HTR-8/SVneo (cell line): ENCODE data around the gene PLRG1.

Experiments
- DNase-seq: peaks from one replicate; pipeline ENCODE4 v3.0.0; 2011; ENCODE audit warnings: low spot score, mixed read lengths; ENCODE audit not compliant: insufficient read length
- FAIRE-seq: peaks from 2 replicates; lab custom pipeline; 2011; peaks lifted over from hg19 to GRCh38; lab: Jason Lieb, UNC

The PLRG1 gene

GRCh38 chr4:154527308-154527707 lies 22.9 kb downstream of the PLRG1 start:
- no peak for DNase-seq
- FAIRE-seq: no peak

DNA sequence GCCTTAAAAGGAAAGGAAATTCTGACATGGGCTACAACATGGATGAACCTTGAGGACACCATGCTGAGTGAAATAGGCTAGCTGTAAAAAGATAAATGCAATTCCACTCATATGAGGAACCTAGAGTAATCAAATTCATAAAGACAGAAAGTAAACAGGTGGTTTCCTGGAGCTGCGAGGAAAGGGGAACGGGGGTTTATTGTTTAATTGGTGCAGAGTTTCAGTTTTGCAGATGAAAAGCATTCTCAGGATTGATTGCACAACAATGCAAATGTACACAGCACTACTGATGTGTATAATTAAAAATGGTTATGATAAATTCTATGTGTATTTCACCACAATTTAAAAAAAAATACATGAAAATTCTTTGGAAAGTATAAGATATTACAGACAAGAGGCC lies 24.0 kb downstream of the PLRG1 start:
- FAIRE-seq: no peak
- no peak for DNase-seq

GRCh38 chr4:154521607-154522006 lies 28.6 kb downstream of the PLRG1 start:
- DNase-seq: no peak
- FAIRE-seq: no peak

DNA sequence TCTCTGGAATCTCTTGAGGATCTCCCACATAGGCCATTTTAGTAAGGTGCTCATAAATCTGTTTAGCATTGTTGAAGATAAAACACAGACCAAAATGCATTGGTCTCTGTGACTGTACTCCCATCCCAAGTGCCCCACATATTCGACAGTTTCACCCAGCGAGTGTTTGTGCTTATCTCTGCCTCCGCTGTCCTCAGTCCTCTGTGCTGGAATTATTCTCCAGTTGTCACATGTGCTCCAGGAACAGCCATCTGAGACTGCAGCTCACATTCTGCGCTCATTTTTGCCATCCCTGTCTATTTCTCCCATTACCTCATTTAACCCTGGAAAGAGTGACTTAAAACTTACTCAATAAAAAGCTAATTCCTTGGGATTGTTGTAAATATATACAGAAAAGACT lies 31.0 kb downstream of the PLRG1 start:
- no peak for DNase-seq
- no peak for FAIRE-seq

DNA sequence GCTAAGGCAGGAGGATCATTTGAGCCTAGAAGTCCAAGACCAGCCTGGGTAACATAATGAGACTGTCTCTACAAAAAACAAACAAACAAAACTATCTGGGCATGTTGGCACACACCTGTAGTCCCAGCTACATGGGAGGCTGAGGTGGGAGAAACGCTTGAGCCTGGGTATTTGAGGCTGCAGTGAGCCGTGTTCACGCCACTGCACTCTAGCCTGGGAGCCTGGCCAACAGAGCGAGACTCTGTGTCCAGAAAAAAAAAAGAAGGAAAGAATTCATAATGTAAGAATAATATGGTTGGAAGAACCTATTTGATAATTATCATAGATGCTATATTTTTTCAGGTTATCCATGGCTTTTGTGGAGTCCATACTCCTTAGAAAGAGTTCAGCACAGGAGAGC lies 32.6 kb downstream of the PLRG1 start:
- DNase-seq (no peak), FAIRE-seq (no peak)

DNA sequence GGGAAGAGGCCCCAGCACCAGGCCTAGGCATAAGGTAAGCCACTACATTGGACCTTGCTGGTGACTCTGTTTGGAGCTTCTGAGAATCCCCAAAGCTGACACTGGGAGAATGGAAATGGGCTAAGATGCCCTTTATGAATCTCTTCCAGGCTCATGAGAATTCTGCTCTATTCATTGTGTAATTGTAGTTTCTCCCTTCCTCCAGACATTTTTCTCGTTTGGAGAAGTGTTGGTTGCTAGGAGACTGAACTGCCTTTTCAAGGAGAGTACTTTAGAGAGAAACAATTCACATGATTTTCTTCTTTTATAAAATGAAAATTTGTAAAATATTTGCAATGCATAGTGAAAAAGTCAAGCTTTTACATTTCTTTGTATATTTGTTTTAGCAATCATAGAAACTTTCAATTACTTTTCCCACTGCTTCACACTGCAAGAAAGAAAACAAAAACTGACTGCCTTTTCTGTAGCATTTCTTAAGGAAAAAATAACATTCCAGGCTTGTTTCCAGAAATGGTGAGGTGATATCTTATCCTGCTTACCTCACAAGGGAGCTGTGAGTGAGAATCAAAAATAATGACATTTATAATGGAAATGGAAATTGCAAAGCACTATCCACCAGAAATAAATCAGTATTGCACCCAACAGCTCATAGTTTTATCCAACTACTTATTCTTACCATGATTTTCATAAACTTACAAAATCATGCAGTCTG lies 33.7 kb downstream of the PLRG1 start:
- no peak for FAIRE-seq

DNA sequence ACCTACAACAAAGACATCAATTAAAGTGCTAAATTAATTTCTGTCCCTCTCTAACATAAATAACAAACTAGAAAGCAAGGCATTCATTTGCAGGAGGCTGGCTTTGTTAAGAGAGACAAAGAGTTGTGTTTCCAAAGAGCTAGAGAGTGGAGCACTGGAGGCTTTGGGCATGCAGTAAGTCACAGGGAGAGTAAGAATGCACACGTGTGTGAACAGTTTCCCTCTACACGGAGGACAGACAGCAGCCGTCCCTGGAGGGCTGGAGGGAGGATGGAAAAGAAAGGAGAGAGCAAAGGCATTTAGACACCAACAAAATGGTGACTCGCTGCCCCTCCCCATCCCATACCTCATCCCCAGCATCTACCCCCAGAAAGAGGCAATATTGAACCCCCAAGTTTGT lies 38.2 kb downstream of the PLRG1 start:
- no peak for FAIRE-seq
- DNase-seq: no peak

More for the DNA sequence above, 33.7 kb downstream of the PLRG1 start:
- no peak for DNase-seq

- no peak for FAIRE-seq
- no peak for DNase-seq
Measured at GRCh38 chr4:154511548-154511947, 38.7 kb downstream of the PLRG1 start.

DNA sequence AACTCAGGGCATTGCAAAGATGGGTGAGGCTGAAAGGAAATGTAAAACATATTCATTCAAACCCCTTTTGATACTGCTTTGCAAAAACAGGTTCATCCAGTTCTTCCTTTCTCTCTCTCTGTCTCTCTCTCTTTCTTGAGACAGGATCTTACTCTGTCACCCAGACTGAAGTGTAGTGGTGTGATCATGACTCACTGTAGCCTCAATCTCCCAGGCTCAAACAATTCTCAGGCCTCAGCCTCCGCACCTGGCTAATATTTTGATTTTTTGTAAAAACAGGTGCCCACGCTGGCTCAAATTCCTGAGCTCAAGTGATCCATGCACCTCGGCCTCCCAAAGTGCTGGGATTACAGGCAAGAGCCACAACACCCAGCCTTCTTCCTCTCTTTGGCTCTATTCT lies 43.0 kb downstream of the PLRG1 start:
- no peak for FAIRE-seq

DNA sequence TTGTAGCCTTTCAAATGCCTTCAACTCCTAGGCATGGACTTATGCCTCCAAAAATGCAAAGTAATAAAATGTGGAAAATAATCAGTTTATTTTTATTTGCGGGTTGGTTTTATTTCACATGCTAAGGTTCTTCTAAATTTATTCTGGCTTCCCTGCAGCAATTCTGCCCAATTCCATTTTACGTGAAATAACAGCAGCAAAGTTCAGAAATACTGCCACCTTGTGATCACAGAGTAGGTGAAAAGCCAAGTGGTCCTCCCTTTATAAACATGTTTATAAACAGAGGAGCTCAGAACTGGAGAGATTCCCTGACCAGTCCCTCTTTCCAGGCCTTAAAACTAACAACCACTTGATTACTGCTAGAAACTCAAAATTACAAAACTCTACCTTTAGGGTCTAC lies 43.9 kb downstream of the PLRG1 start:
- no peak for FAIRE-seq
- DNase-seq: peak; percentile 11

More for the DNA sequence above, 43.0 kb downstream of the PLRG1 start:
- DNase-seq: no peak

DNA sequence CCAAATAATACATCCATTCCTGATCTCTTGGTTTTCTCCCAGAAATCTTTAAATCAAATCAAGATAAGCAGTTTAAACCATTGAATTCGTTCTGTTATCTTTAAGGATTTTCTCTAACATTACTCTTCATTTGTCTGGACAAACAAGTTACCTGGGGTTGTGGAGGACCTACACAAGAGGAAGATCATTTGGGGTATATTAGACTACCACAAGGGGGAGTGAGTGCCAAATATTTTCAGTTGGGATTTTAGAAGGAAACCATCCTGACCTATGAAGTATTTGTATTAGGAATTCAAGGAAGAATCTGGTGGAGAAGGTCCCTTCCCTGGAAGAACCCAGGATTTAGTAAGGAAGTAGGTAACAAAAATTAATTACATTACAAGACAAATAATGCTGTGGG lies 46.6 kb downstream of the PLRG1 start:
- FAIRE-seq: no peak
- DNase-seq: peak; percentile 15

DNA sequence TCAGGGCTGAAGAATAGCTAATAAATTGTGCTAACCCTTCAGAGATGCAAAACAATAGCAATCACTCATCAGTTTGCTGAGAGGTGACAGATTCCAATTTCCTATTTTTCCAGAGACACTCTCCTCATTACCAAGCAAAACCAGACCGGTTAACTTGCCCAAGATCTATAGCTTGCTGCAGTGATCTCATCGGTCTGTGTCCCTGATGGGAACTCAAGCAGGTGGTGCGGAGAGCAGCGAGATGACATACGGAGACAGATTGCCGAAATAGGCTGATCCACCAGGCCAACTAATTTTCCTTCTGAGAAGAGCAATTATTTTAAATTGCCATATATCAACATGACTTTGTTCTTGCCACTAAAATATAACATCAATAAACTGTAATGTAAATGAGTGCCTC lies 48.1 kb downstream of the PLRG1 start:
- FAIRE-seq (no peak), DNase-seq (no peak)

DNA sequence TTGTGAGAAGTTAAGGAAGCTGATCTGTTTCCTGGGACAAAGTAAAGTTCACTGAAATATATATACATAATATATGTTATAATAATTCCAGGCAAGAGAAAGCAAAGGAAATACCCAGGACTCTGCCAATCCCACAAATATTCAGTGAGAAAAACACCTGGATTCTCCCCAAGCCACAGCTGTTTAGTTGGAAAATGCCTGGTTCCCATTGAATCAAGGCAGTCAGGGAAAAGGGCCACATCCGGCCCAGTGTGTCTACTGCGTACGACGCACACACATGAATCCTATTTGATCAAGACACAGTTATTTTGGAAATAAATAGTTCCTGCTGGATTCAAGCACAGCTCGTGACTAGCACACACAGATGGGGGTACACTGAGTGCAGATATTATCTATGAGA lies 52.3 kb downstream of the PLRG1 start:
- DNase-seq (no peak), FAIRE-seq (no peak)

- FAIRE-seq: no peak
- DNase-seq: no peak
Measured at GRCh38 chr4:154495867-154496266, 54.3 kb downstream of the PLRG1 start.

DNA sequence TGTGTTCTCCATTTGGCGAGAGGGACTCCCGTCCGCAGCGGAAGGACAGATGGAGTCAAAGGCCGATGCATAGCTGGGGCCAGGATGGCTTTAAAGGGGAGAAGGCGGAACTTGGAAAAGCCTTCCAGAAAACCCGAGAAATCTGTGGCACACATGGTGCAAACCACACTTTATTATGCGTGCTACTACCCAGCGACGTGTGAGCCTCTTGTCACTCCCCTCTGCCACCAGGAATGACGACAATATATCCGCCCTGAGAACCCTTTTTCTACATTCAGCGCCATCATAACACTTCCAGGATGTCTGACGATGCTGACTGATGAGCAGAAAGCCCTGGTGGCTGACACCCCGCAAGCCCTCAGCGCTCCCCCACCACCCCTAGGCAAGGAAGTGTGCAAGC lies 57.9 kb downstream of the PLRG1 start:
- DNase-seq (no peak), FAIRE-seq (no peak)

DNA sequence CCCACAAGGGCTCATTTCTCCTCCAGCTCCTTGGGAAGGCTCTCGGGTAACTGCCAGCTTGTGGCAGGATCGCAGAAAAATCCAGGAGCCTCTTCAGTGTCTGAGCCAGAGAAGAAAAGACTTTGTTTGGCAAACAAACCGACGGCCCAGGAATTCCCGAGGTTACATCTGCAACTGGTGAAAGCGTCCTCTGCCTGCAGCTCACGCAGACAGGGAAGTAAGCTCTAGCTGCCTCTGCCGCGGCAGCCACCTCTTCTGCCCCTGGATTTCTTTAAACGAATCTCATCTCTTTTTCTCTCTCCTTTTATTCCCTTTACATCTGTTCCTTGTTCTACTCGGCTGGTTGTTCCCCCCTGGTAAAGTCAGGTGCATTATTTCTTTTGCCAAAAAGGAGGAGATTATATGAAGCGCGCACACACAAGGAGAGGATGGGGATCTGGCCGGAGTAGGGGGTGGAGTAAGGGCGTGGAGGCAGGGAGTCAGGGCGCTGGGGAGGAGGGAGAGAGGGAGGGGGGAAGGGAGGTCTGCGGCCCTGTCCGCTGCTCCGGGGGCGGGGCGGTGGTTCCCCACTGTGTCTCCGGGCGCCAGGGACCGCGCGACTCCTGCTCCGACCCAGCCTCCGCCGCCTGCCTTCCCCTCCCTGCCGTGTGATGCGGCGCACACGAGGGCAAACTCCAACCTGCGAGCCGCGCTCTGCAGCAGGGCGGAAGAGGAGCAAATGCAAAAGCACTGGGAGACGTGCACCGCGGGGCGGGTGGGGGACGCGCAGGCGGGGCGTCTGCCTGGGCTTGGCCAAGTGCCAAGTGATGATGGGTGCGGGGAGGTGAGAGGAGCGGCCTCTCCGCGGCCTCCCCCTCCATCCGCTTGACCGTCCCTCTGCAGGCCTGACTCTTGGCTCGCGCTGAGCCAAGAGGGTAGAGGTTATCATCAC lies 58.6 kb downstream of the PLRG1 start, which contains the start of gene DCHS2:
Gene DCHS2 (minus strand): TSS at position 459 of the 931 bp plus-strand sequence. CDS start 444 bp downstream, at position 15.
- DNase-seq (peak; percentile 42), FAIRE-seq (peak; percentile 9)

- FAIRE-seq: no peak
Measured at GRCh38 chr4:154490583-154491340, 59.4 kb downstream of the PLRG1 start.

DNA sequence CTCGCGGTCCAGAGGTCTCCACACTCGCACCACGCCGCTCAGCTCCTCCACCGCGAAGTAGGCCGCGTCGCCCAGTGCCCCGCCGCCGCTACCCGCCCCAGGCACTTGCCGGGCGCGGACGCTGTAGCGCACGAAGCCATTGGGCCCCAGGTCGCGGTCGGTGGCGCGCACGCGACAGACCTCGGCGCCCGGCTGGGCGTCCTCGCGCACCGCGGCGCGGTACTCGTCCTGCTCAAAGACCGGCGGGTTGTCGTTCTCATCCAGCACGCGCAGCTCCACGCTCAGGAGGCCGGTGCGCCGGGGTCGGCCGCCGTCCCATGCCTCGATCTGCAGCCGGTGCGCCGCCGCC lies 60.0 kb downstream of the PLRG1 start:
- DNase-seq (no peak), FAIRE-seq (no peak)

More at GRCh38 chr4:154490583-154491340, 59.4 kb downstream of the PLRG1 start:
- no peak for DNase-seq

GRCh38 chr4:154489558-154490233 lies 60.5 kb downstream of the PLRG1 start:
- no peak for DNase-seq
- no peak for FAIRE-seq

- FAIRE-seq (no peak), DNase-seq (no peak)
Measured at GRCh38 chr4:154487145-154487544, 63.1 kb downstream of the PLRG1 start.
